Measurements from ENCODE around the gene ASB2. TPM values are rescaled to one million over a fixed set of nuclear protein-coding genes. Genes with fewer than 3 reads are reported as not detected.

ASB2 gene
- total RNA-seq, 1 donor from 2014 or later: 58.6 TPM

DNA sequence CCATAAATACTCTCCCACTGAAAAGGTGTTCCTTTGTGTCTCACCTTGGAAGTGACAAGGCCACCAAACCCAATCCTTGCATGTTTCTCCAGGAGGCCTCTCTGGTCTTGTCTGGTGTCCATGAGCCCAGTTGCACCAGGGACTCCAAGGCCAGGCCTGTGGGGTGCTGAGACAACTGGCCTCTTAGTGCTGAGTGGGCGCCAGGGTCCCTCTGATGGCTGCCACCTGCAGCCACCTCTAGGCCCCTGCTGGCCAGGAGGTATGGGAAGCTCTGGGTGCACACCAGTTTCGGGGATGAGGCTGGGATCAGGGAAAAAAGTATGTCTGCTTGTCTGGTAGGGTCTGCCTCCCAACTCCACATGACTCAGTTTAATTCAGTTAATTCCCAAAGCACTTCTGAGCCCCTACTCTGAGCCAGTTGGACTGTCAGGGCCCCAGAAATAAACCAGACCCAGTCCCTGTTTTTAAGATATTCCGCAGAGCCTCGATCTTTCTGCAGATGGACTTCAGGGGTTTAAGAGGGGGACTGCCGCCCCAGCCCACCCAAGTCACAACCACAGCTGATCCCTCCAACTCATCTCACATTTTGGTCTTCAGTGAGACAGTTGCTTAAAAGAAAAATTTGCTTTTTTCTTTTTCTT lies 64.3 kb downstream of the ASB2 start:
- Histone ChIP-seq H3K27me3 (no peaks in the 10 kb centered on the region), H3K27ac (no peak overlapping the region), H3K9me3 (no peaks in the 10 kb centered on the region), H3K36me3 (no peaks in the 10 kb centered on the region), H3K4me3 (no peak overlapping the region), H3K4me1 (no peaks in the 10 kb centered on the region)
- TF ChIP-seq CTCF (IDR thresholded peaks at IDR 0.05): no peak
- intact Hi-C loops (cut with DNase I): no loop called here
- DNase-seq (ENCODE audit: low spot score in 2 of 2): no peak

DNA sequence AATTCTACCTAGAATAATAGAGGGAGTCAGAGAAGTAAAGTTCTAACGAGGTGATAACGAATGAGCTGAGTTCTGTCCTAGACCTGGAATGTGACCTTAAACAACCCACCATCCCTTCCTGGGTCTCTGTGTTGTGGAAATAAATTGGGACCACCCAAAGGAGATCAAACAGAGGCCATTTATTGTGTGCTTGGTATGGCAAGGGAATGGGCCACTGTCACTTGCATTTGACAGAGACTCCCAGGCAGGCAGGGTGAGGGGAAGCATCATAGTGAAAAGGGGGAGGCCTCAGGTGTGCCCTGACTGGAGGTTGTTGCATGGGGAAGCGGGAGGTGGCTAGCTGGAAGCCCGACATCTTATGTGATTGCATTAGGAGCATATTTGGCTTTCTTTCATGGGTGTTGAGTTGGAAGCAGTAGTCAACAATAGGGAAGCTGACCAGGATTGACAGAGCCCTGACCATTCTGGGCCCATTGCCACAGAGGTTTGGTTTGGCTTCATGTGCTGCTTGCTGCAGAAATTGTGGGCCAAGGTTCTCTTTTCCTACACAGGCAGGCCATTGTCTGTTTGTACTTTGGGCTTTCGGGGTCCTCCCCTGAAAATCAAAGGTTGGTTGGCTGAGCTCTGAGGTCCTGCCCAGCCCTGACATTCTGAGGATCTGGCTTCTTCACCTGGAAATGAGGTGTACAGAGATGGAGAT lies 66.8 kb downstream of the ASB2 start:
- TF ChIP-seq CTCF (IDR thresholded peaks at IDR 0.05): no peak
- Histone ChIP-seq H3K36me3 (no peaks in the 10 kb centered on the region), H3K4me1 (no peaks in the 10 kb centered on the region), H3K4me3 (no peak overlapping the region), H3K27me3 (no peaks in the 10 kb centered on the region), H3K9me3 (no peaks in the 10 kb centered on the region), H3K27ac (no peak overlapping the region)
- intact Hi-C loops (cut with DNase I): no loop called here
- DNase-seq (ENCODE audit: low spot score in 2 of 2): no peak

DNA sequence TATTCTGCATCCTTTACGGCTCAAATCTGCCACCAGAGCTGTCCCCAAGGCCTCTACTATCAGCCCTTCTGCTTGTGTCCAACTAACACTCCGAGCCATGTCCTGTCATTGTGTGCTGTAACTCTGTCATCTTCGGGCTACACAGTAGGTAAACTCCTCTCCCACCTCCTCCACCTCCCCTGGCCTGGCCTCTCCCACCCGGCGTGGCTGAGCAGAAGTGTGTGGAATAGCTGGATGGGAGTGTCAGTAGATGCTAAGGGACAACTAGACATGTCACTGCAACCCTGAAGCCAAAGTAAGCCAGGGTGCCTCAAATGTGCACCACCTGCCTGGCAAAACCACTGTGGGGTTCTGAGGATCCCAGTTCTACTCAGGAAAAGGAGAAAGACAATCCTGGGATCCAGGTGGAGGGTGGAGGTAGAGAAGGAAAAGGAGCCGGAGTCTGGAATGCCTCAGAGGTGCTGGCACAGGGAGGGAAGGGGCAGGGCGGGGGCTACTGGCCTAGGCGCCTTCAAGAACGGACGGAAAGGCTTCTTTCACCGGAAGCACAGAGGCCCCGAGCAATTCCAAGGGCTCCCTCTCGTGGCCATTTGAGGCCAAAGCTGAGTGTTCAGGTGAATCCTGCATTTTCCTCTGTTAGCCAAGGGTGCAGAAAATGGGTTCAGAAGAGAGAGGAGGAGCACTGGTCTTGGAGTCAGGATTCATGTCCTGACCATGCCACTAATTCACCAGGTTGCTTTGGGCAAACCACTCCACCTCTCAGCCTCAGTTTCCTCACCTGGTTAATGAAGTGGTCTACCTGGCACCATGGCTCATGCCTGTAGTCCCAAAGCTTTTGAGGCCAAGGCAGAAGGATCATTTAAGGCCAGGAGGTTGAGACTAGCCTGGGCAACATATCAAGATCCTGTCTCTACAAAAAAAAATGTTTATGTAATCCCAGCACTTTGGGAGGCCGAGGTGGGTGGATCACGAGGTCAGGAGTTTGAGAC lies 69.7 kb downstream of the ASB2 start:
- no peak overlapping the region for H3K27ac ChIP-seq
- no peaks in the 10 kb centered on the region for H3K9me3 ChIP-seq
- H3K27me3 ChIP-seq: no peaks in the 10 kb centered on the region
- TF ChIP-seq CTCF (IDR thresholded peaks at IDR 0.05): peak in 2 of 3 experiments; percentile 51 to 61
- H3K4me3 ChIP-seq: no peak overlapping the region
- no peaks in the 10 kb centered on the region for H3K36me3 ChIP-seq
- no peaks in the 10 kb centered on the region for H3K4me1 ChIP-seq
- DNase-seq (ENCODE audit: low spot score in 2 of 2): peak in 1 of 2 donors; percentile 69
- intact Hi-C loops (cut with DNase I): loop anchor here (2.0 kb wide), 1 partner anchor 252 kb away; no protein-coding TSS in a partner anchor

- no peak overlapping the region for H3K27ac ChIP-seq
- H3K36me3 ChIP-seq: no peaks in the 10 kb centered on the region
- no peak for TF ChIP-seq CTCF (IDR thresholded peaks at IDR 0.05)
- H3K4me1 ChIP-seq: no peaks in the 10 kb centered on the region
- H3K4me3 ChIP-seq: no peak overlapping the region
- H3K27me3 ChIP-seq: no peaks in the 10 kb centered on the region
- intact Hi-C loops (cut with DNase I): loop anchor here (2.0 kb wide), 1 partner anchor 251 kb away; no protein-coding TSS in a partner anchor
- H3K9me3 ChIP-seq: no peaks in the 10 kb centered on the region
- no peak for DNase-seq (ENCODE audit: low spot score in 2 of 2)
Observed at GRCh38 chr14:93905623-93906022, 70.7 kb downstream of the ASB2 start.

GRCh38 chr14:93903342-93904184 lies 72.8 kb downstream of the ASB2 start:
- Histone ChIP-seq H3K27ac (no peak overlapping the region), H3K9me3 (no peaks in the 10 kb centered on the region), H3K4me1 (no peaks in the 10 kb centered on the region), H3K27me3 (no peaks in the 10 kb centered on the region), H3K4me3 (no peak overlapping the region), H3K36me3 (no peaks in the 10 kb centered on the region)
- intact Hi-C loops (cut with DNase I): no loop called here
- DNase-seq (ENCODE audit: low spot score in 2 of 2): no peak
- peak in 1 of 3 experiments; percentile 32 for TF ChIP-seq CTCF (IDR thresholded peaks at IDR 0.05)

All from ascending aorta (tissue), 2 donors.